HEK293 (cell line): ENCODE data around the gene SYNGAP1.

Experiments
- GFI1B ChIP-seq: fragments of 450-650 bp; formaldehyde crosslinking; IDR thresholded peaks from 2 replicates; pipeline ENCODE4 v1.5.1; 2016; ENCODE audit warnings: missing biosample characterization, missing genetic modification characterization
- TF ChIP-seq, protein P1 (sequence below): fragments of 450-650 bp; formaldehyde crosslinking; IDR thresholded peaks from 2 replicates; pipeline ENCODE4 v1.5.1; 2016; ENCODE audit warnings: missing biosample characterization, missing genetic modification characterization

DNA sequence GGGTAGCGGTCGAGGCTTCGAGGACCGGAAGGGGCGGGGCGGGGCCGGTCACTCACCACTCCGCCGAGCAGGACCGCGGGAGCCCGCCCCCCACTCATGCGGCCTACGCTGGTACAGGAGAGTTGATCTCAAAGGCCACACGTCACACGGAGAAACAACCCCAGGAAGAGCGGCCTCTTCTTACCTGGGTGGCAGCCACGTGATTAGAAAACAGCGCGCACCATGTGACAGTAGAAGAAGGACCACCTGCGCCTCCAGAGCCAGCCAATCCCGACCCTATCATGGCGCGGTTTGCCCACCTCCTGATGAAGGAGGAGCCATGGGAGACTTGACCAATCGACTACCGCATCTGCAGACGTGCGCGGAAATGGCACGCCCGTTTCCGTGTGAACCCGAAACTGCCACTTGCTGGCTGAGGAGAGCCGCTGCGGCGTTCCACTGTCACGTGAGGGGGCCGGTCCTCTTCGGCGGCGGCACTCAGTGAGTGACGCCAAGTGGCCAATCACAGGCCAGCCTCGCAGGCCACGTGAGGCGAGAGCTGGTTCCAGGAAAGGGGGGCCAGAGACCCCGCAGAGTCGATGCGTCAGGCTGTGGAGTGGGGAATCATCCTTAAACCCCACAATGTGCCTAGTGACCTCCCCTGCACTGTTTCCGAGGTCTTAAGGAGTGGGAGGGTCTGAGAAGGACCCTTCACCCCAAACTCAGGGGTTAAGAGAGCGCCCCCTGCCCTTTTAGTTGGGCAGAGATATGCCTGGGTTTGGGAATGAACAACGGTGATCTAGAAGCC, 1.8 kb upstream of the SYNGAP1 start, which contains the start of gene CUTA:
- TF ChIP-seq, protein P1, sequence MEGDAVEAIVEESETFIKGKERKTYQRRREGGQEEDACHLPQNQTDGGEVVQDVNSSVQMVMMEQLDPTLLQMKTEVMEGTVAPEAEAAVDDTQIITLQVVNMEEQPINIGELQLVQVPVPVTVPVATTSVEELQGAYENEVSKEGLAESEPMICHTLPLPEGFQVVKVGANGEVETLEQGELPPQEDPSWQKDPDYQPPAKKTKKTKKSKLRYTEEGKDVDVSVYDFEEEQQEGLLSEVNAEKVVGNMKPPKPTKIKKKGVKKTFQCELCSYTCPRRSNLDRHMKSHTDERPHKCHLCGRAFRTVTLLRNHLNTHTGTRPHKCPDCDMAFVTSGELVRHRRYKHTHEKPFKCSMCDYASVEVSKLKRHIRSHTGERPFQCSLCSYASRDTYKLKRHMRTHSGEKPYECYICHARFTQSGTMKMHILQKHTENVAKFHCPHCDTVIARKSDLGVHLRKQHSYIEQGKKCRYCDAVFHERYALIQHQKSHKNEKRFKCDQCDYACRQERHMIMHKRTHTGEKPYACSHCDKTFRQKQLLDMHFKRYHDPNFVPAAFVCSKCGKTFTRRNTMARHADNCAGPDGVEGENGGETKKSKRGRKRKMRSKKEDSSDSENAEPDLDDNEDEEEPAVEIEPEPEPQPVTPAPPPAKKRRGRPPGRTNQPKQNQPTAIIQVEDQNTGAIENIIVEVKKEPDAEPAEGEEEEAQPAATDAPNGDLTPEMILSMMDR: peak; percentile 90
- TF ChIP-seq GFI1B (tag by site-specific recombination): no peak
